HG03439 (cell line): Measurements from ENCODE around the gene POU2F3.

Experiments used
- ATAC-seq: cut with Tn5 transposase; IDR thresholded peaks from one replicate; pipeline ENCODE4 v1.9.1; 2021; ENCODE audit warnings: mild to moderate bottlenecking, moderate library complexity; ENCODE audit not compliant: unreplicated experiment

Gene POU2F3

GRCh38 chr11:120224972-120225909, 14.7 kb upstream of the POU2F3 start:
- no peak for ATAC-seq

GRCh38 chr11:120226242-120226641, 13.7 kb upstream of the POU2F3 start:
- no peak for ATAC-seq

- ATAC-seq = no peak
Observed at GRCh38 chr11:120226714-120227113, 13.2 kb upstream of the POU2F3 start.

- no peak for ATAC-seq
Observed at GRCh38 chr11:120227228-120227852, 12.6 kb upstream of the POU2F3 start.

- no peak for ATAC-seq
Observed at GRCh38 chr11:120228794-120229384, 11.1 kb upstream of the POU2F3 start.

GRCh38 chr11:120229451-120230424, 10.2 kb upstream of the POU2F3 start:
- no peak for ATAC-seq

GRCh38 chr11:120230433-120231071, 9.4 kb upstream of the POU2F3 start:
- ATAC-seq = no peak

- no peak for ATAC-seq
Observed at GRCh38 chr11:120231963-120232362, 8.0 kb upstream of the POU2F3 start.

- ATAC-seq = no peak
Observed at GRCh38 chr11:120233207-120233803, 6.6 kb upstream of the POU2F3 start.

GRCh38 chr11:120235024-120235628, 4.8 kb upstream of the POU2F3 start:
- no peak for ATAC-seq

GRCh38 chr11:120236169-120237107, 3.5 kb upstream of the POU2F3 start:
- no peak for ATAC-seq

GRCh38 chr11:120238968-120239620, 846 bp upstream of the POU2F3 start:
- ATAC-seq = no peak

- no peak for ATAC-seq
Observed at GRCh38 chr11:120240866-120241265, 926 bp downstream of the POU2F3 start.

- ATAC-seq = no peak
Observed at GRCh38 chr11:120241277-120241676, 1.3 kb downstream of the POU2F3 start.

GRCh38 chr11:120243221-120243620, 3.3 kb downstream of the POU2F3 start:
- no peak for ATAC-seq

GRCh38 chr11:120244476-120245365, 4.8 kb downstream of the POU2F3 start:
- no peak for ATAC-seq

GRCh38 chr11:120245434-120245833, 5.5 kb downstream of the POU2F3 start:
- ATAC-seq = no peak
